ENCODE data around the gene ICA1.

The ICA1 gene

GRCh38 chr7:8200316-8200715, 61.7 kb downstream of the ICA1 start:
- Histone ChIP-seq H3K4me1 (peaks cover 0 to 8% (median 5%) of the 10 kb centered on the region in 10 experiments; a peak in 8 of 20 replicates), H3K36me3 (0 out of 22 replicates have a peak, but pooled peaks cover 0 to 4% (median 0%) of the 10 kb centered on the region in 11 experiments), H3K9ac (no peak overlapping the region), H3K9me3 (replicated peaks in 1 of 11) (peaks cover 0 to 5% (median 0%) of the 10 kb centered on the region in 11 experiments; a peak in 2 of 22 replicates), H3K27me3 (no peaks in the 10 kb centered on the region), H3K4me2 (no peak overlapping the region), H3K4me3 (no peak overlapping the region), H3K27ac (no peak overlapping the region), H4K20me1 (no peaks in the 10 kb centered on the region)
- TF ChIP-seq Cebpa-rat (IDR thresholded peaks at IDR 0.05), result no peak

DNA sequence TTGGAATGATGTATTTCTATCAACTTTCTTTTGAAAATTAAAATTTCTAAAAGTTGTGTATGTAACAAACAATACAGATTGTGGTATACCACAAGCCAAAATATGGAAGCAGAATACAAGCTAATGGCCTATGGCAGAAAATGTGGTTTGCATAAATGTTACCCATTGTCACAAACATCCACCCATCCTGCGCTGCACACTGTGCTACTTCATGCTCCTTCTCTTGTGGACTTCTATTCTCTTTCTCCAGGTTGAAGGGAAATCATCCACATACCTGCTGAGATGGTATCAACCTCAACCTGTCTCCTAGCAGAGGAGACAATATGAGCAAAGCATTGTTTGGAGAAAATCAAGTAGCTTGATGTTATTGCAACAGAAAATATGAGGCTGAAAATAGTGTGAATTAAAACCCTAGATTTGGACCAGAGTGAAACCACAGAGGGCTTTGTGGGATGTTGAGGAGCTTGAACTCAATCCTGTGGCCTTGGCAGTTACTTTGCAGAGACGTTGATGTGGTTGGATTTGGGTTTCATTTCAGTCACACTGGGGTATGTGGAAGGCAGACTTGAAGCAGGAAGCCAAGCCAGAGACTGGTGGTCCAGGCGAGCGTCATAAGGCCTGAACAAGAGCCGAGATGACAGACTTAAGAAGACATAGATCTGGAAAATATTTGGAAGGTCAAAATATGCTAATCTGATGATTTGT, 63.8 kb downstream of the ICA1 start:
- H4K20me1 ChIP-seq, result no peaks in the 10 kb centered on the region
- peaks cover 0 to 5% (median 0%) of the 10 kb centered on the region in 11 experiments; a peak in 2 of 22 replicates for H3K9me3 ChIP-seq (replicated peaks in 1 of 11)
- no peaks in the 10 kb centered on the region for H3K27me3 ChIP-seq
- 0 out of 22 replicates have a peak, but pooled peaks cover 0 to 4% (median 0%) of the 10 kb centered on the region in 11 experiments for H3K36me3 ChIP-seq
- peaks cover 0 to 8% (median 5%) of the 10 kb centered on the region in 10 experiments; a peak in 8 of 20 replicates for H3K4me1 ChIP-seq
- no peak overlapping the region for H3K9ac ChIP-seq
- H3K4me3 ChIP-seq, result no peak overlapping the region
- H3K27ac ChIP-seq, result no peak overlapping the region
- peak overlapping the region in 6 of 11 experiments; percentile 10 to 34 (median 27); a peak in 7 of 22 replicates for H3K4me2 ChIP-seq
- TF ChIP-seq Cebpa-rat (IDR thresholded peaks at IDR 0.05), result no peak

- no peak overlapping the region for H3K27ac ChIP-seq
- TF ChIP-seq Cebpa-rat (IDR thresholded peaks at IDR 0.05), result no peak
- peaks cover 0 to 9% (median 0%) of the 10 kb centered on the region in 10 experiments; a peak in 5 of 20 replicates for H3K4me1 ChIP-seq
- H4K20me1 ChIP-seq, result no peaks in the 10 kb centered on the region
- H3K27me3 ChIP-seq, result no peaks in the 10 kb centered on the region
- peaks cover 0 to 5% (median 0%) of the 10 kb centered on the region in 11 experiments; a peak in 2 of 22 replicates for H3K9me3 ChIP-seq (replicated peaks in 1 of 11)
- no peak overlapping the region for H3K9ac ChIP-seq
- 0 out of 22 replicates have a peak, but pooled peaks cover 0 to under 1% (median 0%) of the 10 kb centered on the region in 11 experiments for H3K36me3 ChIP-seq
- H3K4me2 ChIP-seq, result no peak overlapping the region
- no peak overlapping the region for H3K4me3 ChIP-seq
These were observed 69.1 kb downstream of the ICA1 start for GRCh38 chr7:8192897-8193296.

DNA sequence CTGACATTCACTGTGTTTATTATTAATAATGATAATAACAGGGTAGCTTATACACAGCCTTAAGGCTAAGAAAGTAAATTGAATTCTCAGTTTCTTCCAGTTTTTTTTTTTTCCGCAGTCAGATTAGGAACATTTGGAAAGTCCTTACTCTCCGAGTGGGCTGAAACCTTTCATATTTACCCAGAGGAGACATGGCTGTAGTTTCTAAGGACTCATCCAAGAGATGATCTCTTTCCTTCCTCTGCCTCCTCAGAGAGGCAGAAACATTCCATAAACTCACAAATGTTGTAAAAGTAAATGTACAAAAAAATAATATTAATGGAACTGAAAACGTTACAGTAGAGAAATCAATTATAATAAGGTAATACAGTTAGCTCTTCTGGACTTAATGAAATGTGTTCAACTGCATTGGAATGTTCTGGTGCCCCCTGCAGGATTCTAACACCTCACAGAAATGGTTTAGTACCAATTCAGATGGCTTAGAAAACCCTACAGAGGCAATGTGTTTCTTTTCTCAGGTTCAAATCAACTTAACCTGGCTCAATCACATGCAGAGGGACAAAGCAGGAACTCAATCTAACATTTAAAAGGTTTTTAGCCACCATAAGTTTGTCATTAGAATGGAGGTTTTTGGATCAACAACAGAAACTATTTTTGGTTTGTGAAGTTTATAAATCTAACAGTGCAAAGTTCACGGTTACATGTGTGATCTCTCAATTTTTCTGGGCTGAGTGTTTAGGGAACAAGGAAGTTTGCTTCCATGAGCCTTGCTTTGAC, 71.7 kb downstream of the ICA1 start:
- H3K9ac ChIP-seq, result no peak overlapping the region
- H3K9me3 ChIP-seq (replicated peaks in 1 of 11), result no peaks in the 10 kb centered on the region
- H3K4me1 ChIP-seq, result peaks cover 10 to 19% (median 12%) of the 10 kb centered on the region in 10 experiments; a peak in 17 of 20 replicates
- H3K27ac ChIP-seq, result no peak overlapping the region
- H3K36me3 ChIP-seq, result no peaks in the 10 kb centered on the region
- H4K20me1 ChIP-seq, result no peaks in the 10 kb centered on the region
- H3K4me3 ChIP-seq, result no peak overlapping the region
- no peak overlapping the region for H3K4me2 ChIP-seq
- no peaks in the 10 kb centered on the region for H3K27me3 ChIP-seq
- no peak for TF ChIP-seq Cebpa-rat (IDR thresholded peaks at IDR 0.05)

- no peak overlapping the region for H3K4me2 ChIP-seq
- no peak for TF ChIP-seq Cebpa-rat (IDR thresholded peaks at IDR 0.05)
- H4K20me1 ChIP-seq, result no peaks in the 10 kb centered on the region
- no peak overlapping the region for H3K27ac ChIP-seq
- no peaks in the 10 kb centered on the region for H3K27me3 ChIP-seq
- no peak overlapping the region for H3K4me3 ChIP-seq
- peaks cover 11 to 22% (median 14%) of the 10 kb centered on the region in 10 experiments for H3K4me1 ChIP-seq
- H3K9me3 ChIP-seq (replicated peaks in 1 of 11), result no peaks in the 10 kb centered on the region
- no peak overlapping the region for H3K9ac ChIP-seq
- H3K36me3 ChIP-seq, result no peaks in the 10 kb centered on the region
These were observed 72.3 kb downstream of the ICA1 start for GRCh38 chr7:8189625-8190024.

- no peak overlapping the region for H3K9ac ChIP-seq
- H3K27me3 ChIP-seq, result no peaks in the 10 kb centered on the region
- H3K4me1 ChIP-seq, result peaks cover 11 to 22% (median 21%) of the 10 kb centered on the region in 10 experiments
- H3K9me3 ChIP-seq (replicated peaks in 1 of 11), result no peaks in the 10 kb centered on the region
- no peaks in the 10 kb centered on the region for H3K36me3 ChIP-seq
- TF ChIP-seq Cebpa-rat (IDR thresholded peaks at IDR 0.05), result no peak
- peak overlapping the region; percentile 11 to 80 (median 37); a peak in 19 of 22 replicates for H3K4me2 ChIP-seq
- no peak overlapping the region for H3K27ac ChIP-seq
- H3K4me3 ChIP-seq, result no peak overlapping the region
- H4K20me1 ChIP-seq, result no peaks in the 10 kb centered on the region
These were observed 75.9 kb downstream of the ICA1 start for GRCh38 chr7:8185926-8186683.

- Histone ChIP-seq H3K27me3 (no peaks in the 10 kb centered on the region), H3K4me1 (peaks cover 13 to 33% (median 23%) of the 10 kb centered on the region in 10 experiments), H4K20me1 (no peaks in the 10 kb centered on the region), H3K4me2 (peak overlapping the region in 8 of 11 experiments; percentile 21 to 55 (median 28); a peak in 12 of 22 replicates), H3K4me3 (no peak overlapping the region), H3K36me3 (no peaks in the 10 kb centered on the region), H3K9ac (no peak overlapping the region), H3K27ac (no peak overlapping the region), H3K9me3 (replicated peaks in 1 of 11) (no peaks in the 10 kb centered on the region)
- no peak for TF ChIP-seq Cebpa-rat (IDR thresholded peaks at IDR 0.05)
These were observed 77.7 kb downstream of the ICA1 start for GRCh38 chr7:8184221-8184620.

GRCh38 chr7:8179486-8179885, 82.5 kb downstream of the ICA1 start:
- Histone ChIP-seq H3K27ac (no peak overlapping the region), H4K20me1 (no peaks in the 10 kb centered on the region), H3K9ac (no peak overlapping the region), H3K36me3 (no peaks in the 10 kb centered on the region), H3K4me3 (no peak overlapping the region), H3K4me2 (peak overlapping the region in 6 of 11 experiments; percentile 41 to 91 (median 74); a peak in 12 of 22 replicates), H3K27me3 (no peaks in the 10 kb centered on the region), H3K9me3 (replicated peaks in 1 of 11) (no peaks in the 10 kb centered on the region), H3K4me1 (peaks cover 37 to 62% (median 52%) of the 10 kb centered on the region in 10 experiments)
- TF ChIP-seq Cebpa-rat (IDR thresholded peaks at IDR 0.05), result no peak
